Esophagus (tissue), 2 donors: ENCODE data around the gene HIGD1A. TPM values are rescaled to one million over a fixed set of nuclear protein-coding genes. Genes with fewer than 3 reads are reported as not detected.

ENCODE experiments used
- H3K27ac ChIP-seq, 2 donors: one replicate each; pipeline ENCODE4 v1.5.1; 2013; ENCODE audit warnings: low read depth in 2 of 2, mild to moderate bottlenecking in 2 of 2, inconsistent platforms in 1 of 2, low read length in 1 of 2, moderate library complexity in 1 of 2
- H3K27me3 ChIP-seq, 2 donors: one replicate each; pipeline ENCODE4 v1.6.1; 2013; ENCODE audit warnings: low read length in 2 of 2, control low read depth in 1 of 2, mild to moderate bottlenecking in 1 of 2; ENCODE audit not compliant: insufficient read depth in 2 of 2, control insufficient read depth in 1 of 2
- H3K36me3 ChIP-seq, 2 donors: one replicate each; pipeline ENCODE4 v1.6.1; 2013; ENCODE audit warnings: low read length in 1 of 2; ENCODE audit not compliant: control insufficient read depth in 2 of 2, insufficient read depth in 2 of 2
- H3K4me1 ChIP-seq, 2 donors: one replicate each; pipeline ENCODE4 v1.6.1; 2013; ENCODE audit warnings: low read length in 1 of 2; ENCODE audit not compliant: control insufficient read depth in 2 of 2, insufficient read depth in 2 of 2
- H3K4me3 ChIP-seq, 2 donors: one replicate each; pipeline ENCODE4 v1.5.1; 2013; ENCODE audit warnings: low read length in 2 of 2, mild to moderate bottlenecking in 2 of 2, low read depth in 1 of 2, moderate library complexity in 1 of 2
- H3K9me3 ChIP-seq, 2 donors: one replicate each; pipeline ENCODE4 v1.6.1; 2013; ENCODE audit warnings: mild to moderate bottlenecking in 2 of 2, low read depth in 1 of 2, low read length in 1 of 2, moderate library complexity in 1 of 2; ENCODE audit not compliant: control insufficient read depth in 2 of 2, insufficient read depth in 1 of 2
- WGBS, 2 donors: extraction: QIAGEN DNeasy Blood & Tissue Kit; methylation state at CpG; one replicate each; pipeline ENCODE4 v1.1.7; 2013; 5-methylcytosine and 5-hydroxymethylcytosine counted together
- polyA plus RNA-seq, 2 donors: library from polyadenylated mRNA; stranded (reverse); fragments of 200-250 nt; gene quantifications; one replicate each; pipeline ENCODE4 v1.2.3, GENCODE V29; 2013
- donor health status: healthy with polysubstance abuse.
- donor health status: Bipolar disorder and iron deficiency.

Gene HIGD1A
- polyA plus RNA-seq, 2 donors = 137 to 161 TPM

GRCh38 chr3:42844815-42845214 lies 40.5 kb upstream of the HIGD1A start:
- Histone ChIP-seq H3K9me3 (no peaks in the 10 kb centered on the region), H3K36me3 (no peaks in the 10 kb centered on the region), H3K27ac (peak overlapping the region; percentile 11 to 24), H3K27me3 (no peaks in the 10 kb centered on the region), H3K4me3 (no peak overlapping the region), H3K4me1 (peaks cover 0 to 5% of the 10 kb centered on the region in 2 donors)
- 81 to 95% methylated on average over 4 of the region's 4 CpGs for WGBS, 2 donors

GRCh38 chr3:42844412-42844713 lies 40.1 kb upstream of the HIGD1A start:
- Histone ChIP-seq H3K36me3 (no peaks in the 10 kb centered on the region), H3K27ac (peak overlapping the region in 1 of 2 donors; percentile 38), H3K27me3 (no peaks in the 10 kb centered on the region), H3K4me3 (no peak overlapping the region), H3K9me3 (no peaks in the 10 kb centered on the region), H3K4me1 (peaks cover 0 to 5% of the 10 kb centered on the region in 2 donors)
- WGBS, 2 donors = 64 to 82% methylated on average over 1 of the region's 1 CpG

- Histone ChIP-seq H3K4me1 (peaks cover 0 to 5% of the 10 kb centered on the region in 2 donors), H3K27me3 (no peaks in the 10 kb centered on the region), H3K27ac (peak overlapping the region in 1 of 2 donors; percentile 49), H3K9me3 (no peaks in the 10 kb centered on the region), H3K36me3 (no peaks in the 10 kb centered on the region), H3K4me3 (no peak overlapping the region)
- 73 to 77% methylated on average over 6 of the region's 6 CpGs for WGBS, 2 donors
Observed at GRCh38 chr3:42843713-42844411, 39.6 kb upstream of the HIGD1A start.

DNA sequence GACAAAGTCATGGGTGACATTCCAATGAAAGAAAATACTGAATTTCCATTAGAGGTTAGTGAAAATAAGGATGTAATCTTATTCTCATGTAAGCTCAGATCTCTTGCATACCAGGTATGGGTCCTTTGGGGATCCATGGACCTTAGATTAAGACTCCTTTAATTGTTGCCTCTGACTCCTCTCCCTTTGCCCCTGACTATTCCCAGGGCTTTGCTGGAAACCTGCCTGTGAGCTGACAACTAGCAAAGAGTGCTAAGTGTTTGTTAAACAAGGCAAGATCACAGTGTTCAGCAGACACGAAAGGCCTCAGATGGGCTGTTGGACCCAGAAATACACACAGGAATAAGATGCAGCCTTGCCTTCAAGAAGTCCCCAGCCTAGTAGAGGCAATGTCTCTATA lies 37.0 kb upstream of the HIGD1A start:
- no peak overlapping the region for H3K4me3 ChIP-seq
- H3K27ac ChIP-seq = no peak overlapping the region
- peaks cover 0 to 5% of the 10 kb centered on the region in 2 donors for H3K4me1 ChIP-seq
- WGBS, 2 donors = 64 to 72% methylated on average over 1 of the region's 1 CpG
- no peaks in the 10 kb centered on the region for H3K27me3 ChIP-seq
- H3K9me3 ChIP-seq = no peaks in the 10 kb centered on the region
- no peaks in the 10 kb centered on the region for H3K36me3 ChIP-seq

GRCh38 chr3:42839616-42840015 lies 35.3 kb upstream of the HIGD1A start:
- WGBS, 2 donors = 33% methylated on average over 7 of the region's 7 CpGs
- Histone ChIP-seq H3K4me1 (peaks cover 0 to 3% of the 10 kb centered on the region in 2 donors), H3K27ac (no peak overlapping the region), H3K36me3 (no peaks in the 10 kb centered on the region), H3K4me3 (no peak overlapping the region), H3K9me3 (no peaks in the 10 kb centered on the region), H3K27me3 (no peaks in the 10 kb centered on the region)

DNA sequence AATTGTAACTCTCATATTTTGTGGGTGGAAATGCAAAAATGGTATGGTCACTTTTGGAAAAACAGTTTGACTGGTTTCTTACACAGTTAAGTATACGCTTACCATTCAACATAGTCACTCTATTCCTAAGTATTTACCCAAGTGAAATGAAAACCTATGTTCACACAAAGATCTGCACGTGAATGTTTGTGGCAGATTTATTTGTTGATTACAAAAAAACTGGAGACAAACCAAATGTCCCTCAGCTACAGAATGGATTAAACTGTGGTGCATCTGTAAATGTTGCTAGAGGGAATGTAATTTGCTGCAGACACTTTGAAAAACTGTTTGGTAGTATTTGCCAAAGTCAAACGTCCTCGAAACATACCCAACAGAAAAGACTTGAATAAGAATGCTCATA lies 34.3 kb upstream of the HIGD1A start:
- Histone ChIP-seq H3K9me3 (no peaks in the 10 kb centered on the region), H3K27ac (no peak overlapping the region), H3K4me1 (no peaks in the 10 kb centered on the region), H3K36me3 (no peaks in the 10 kb centered on the region), H3K4me3 (no peak overlapping the region), H3K27me3 (no peaks in the 10 kb centered on the region)
- 73 to 78% methylated on average over 4 of the region's 4 CpGs for WGBS, 2 donors

GRCh38 chr3:42836150-42837123 lies 32.1 kb upstream of the HIGD1A start:
- no peak overlapping the region for H3K4me3 ChIP-seq
- no peaks in the 10 kb centered on the region for H3K36me3 ChIP-seq
- H3K27me3 ChIP-seq = no peaks in the 10 kb centered on the region
- no peaks in the 10 kb centered on the region for H3K4me1 ChIP-seq
- H3K9me3 ChIP-seq = no peaks in the 10 kb centered on the region
- no peak overlapping the region for H3K27ac ChIP-seq
- 88 to 89% methylated on average over 5 of the region's 5 CpGs for WGBS, 2 donors

DNA sequence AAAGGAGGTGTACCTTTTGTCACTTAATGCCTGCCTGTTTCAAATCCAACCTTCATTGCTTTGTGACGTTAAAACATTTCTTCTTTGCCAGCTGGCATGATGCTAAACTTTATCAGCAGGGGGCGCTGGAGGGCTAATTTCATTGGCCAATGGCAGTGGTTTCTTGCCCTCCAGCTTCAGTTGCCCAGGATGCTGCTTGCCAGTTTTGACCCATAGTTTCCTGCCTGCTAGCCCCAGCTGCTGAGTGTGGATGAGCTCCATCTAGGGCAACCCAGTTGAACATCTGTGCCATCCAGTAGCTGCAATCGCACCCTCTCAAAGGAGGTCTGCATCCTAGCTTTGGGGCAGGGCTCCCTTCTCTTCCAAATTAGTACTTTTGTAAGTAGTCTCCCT lies 27.0 kb upstream of the HIGD1A start:
- no peaks in the 10 kb centered on the region for H3K9me3 ChIP-seq
- H3K27ac ChIP-seq = no peak overlapping the region
- H3K4me3 ChIP-seq = no peak overlapping the region
- WGBS, 2 donors = 20 to 26% methylated on average over 3 of the region's 3 CpGs
- H3K4me1 ChIP-seq = no peaks in the 10 kb centered on the region
- no peaks in the 10 kb centered on the region for H3K36me3 ChIP-seq
- no peaks in the 10 kb centered on the region for H3K27me3 ChIP-seq

- no peaks in the 10 kb centered on the region for H3K36me3 ChIP-seq
- no peak overlapping the region for H3K27ac ChIP-seq
- no peaks in the 10 kb centered on the region for H3K27me3 ChIP-seq
- no peaks in the 10 kb centered on the region for H3K9me3 ChIP-seq
- WGBS, 2 donors = 50 to 52% methylated on average over 7 of the region's 7 CpGs
- no peaks in the 10 kb centered on the region for H3K4me1 ChIP-seq
- no peak overlapping the region for H3K4me3 ChIP-seq
Observed at GRCh38 chr3:42830437-42831320, 26.4 kb upstream of the HIGD1A start.
